HG03064 (cell line): Measurements from ENCODE around the gene NRN1L.
"Not testable (repeated sequence)": the region's sequence is repeated elsewhere in the genome, so short reads cannot be mapped to it uniquely, and the experiment has no call there.

Experiments used
- ATAC-seq: cut with Tn5 transposase; IDR thresholded peaks from one replicate; pipeline ENCODE4 v1.9.1; 2021; ENCODE audit warnings: low read depth; ENCODE audit not compliant: unreplicated experiment

NRN1L gene

GRCh38 chr16:67860589-67861398 is 23.9 kb upstream of the NRN1L start:
- ATAC-seq = no peak

GRCh38 chr16:67861877-67862276 is 22.8 kb upstream of the NRN1L start:
- no peak for ATAC-seq

GRCh38 chr16:67862623-67863583 is 21.8 kb upstream of the NRN1L start:
- ATAC-seq = no peak

GRCh38 chr16:67864044-67864443 is 20.6 kb upstream of the NRN1L start:
- not testable (repeated sequence) for ATAC-seq

GRCh38 chr16:67864594-67864993 is 20.1 kb upstream of the NRN1L start:
- no peak for ATAC-seq

- no peak for ATAC-seq
Measured at GRCh38 chr16:67865318-67865717, 19.4 kb upstream of the NRN1L start.

- ATAC-seq = no peak
Measured at GRCh38 chr16:67868290-67868689, 16.4 kb upstream of the NRN1L start.

- no peak for ATAC-seq
Measured at GRCh38 chr16:67869653-67870052, 15.0 kb upstream of the NRN1L start.

- no peak for ATAC-seq
Measured at GRCh38 chr16:67871256-67871655, 13.4 kb upstream of the NRN1L start.

- ATAC-seq = no peak
Measured at GRCh38 chr16:67872131-67872630, 12.5 kb upstream of the NRN1L start.

GRCh38 chr16:67872631-67873434 is 11.9 kb upstream of the NRN1L start, which contains the start of gene EDC4:
EDC4 (plus strand) TSS chr16:67873052; CDS start chr16:67873262, 210 bp downstream.
- ATAC-seq = peak; percentile 58

- ATAC-seq = peak; percentile 21
Measured at GRCh38 chr16:67873435-67874370, 11.0 kb upstream of the NRN1L start.

- ATAC-seq = no peak
Measured at GRCh38 chr16:67874372-67874771, 10.3 kb upstream of the NRN1L start.

GRCh38 chr16:67877064-67877463 is 7.6 kb upstream of the NRN1L start:
- ATAC-seq = no peak

GRCh38 chr16:67878232-67878631 is 6.5 kb upstream of the NRN1L start:
- no peak for ATAC-seq

GRCh38 chr16:67878846-67879245 is 5.8 kb upstream of the NRN1L start:
- ATAC-seq = no peak

- no peak for ATAC-seq
Measured at GRCh38 chr16:67879462-67879861, 5.2 kb upstream of the NRN1L start.

- no peak for ATAC-seq
Measured at GRCh38 chr16:67879936-67880335, 4.7 kb upstream of the NRN1L start.

GRCh38 chr16:67880584-67880983 is 4.1 kb upstream of the NRN1L start:
- ATAC-seq = no peak
